GM21528 (cell line): ENCODE measurements around the gene KCNQ1.

Experiments
- ATAC-seq: cut with Tn5 transposase; IDR thresholded peaks from one replicate; pipeline ENCODE4 v1.9.1; 2021; ENCODE audit warnings: mild to moderate bottlenecking, moderate library complexity; ENCODE audit not compliant: unreplicated experiment, low FRiP score

Gene KCNQ1

GRCh38 chr11:2701898-2702434 is 257.2 kb downstream of the KCNQ1 start:
- ATAC-seq = no peak

GRCh38 chr11:2702771-2703362 is 258.1 kb downstream of the KCNQ1 start:
- no peak for ATAC-seq

- ATAC-seq = no peak
These were observed 258.7 kb downstream of the KCNQ1 start for GRCh38 chr11:2703363-2704141.

GRCh38 chr11:2704356-2704755 is 259.5 kb downstream of the KCNQ1 start:
- no peak for ATAC-seq

- no peak for ATAC-seq
These were observed 260.2 kb downstream of the KCNQ1 start for GRCh38 chr11:2704896-2705606.

GRCh38 chr11:2706321-2706720 is 261.5 kb downstream of the KCNQ1 start:
- no peak for ATAC-seq

GRCh38 chr11:2707736-2708135 is 262.9 kb downstream of the KCNQ1 start:
- ATAC-seq = no peak

GRCh38 chr11:2708151-2708581 is 263.4 kb downstream of the KCNQ1 start:
- no peak for ATAC-seq

- no peak for ATAC-seq
These were observed 264.0 kb downstream of the KCNQ1 start for GRCh38 chr11:2708757-2709281.

- no peak for ATAC-seq
These were observed 264.6 kb downstream of the KCNQ1 start for GRCh38 chr11:2709429-2709828.

- no peak for ATAC-seq
These were observed 266.4 kb downstream of the KCNQ1 start for GRCh38 chr11:2711161-2711560.

- ATAC-seq = no peak
These were observed 268.3 kb downstream of the KCNQ1 start for GRCh38 chr11:2713094-2713493.

- ATAC-seq = no peak
These were observed 269.1 kb downstream of the KCNQ1 start for GRCh38 chr11:2713661-2714462.

- no peak for ATAC-seq
These were observed 269.6 kb downstream of the KCNQ1 start for GRCh38 chr11:2714463-2714800.

- ATAC-seq = no peak
These were observed 270.1 kb downstream of the KCNQ1 start for GRCh38 chr11:2714871-2715270.

GRCh38 chr11:2715716-2716350 is 271.0 kb downstream of the KCNQ1 start:
- ATAC-seq = no peak

GRCh38 chr11:2716376-2717095 is 271.7 kb downstream of the KCNQ1 start:
- no peak for ATAC-seq

GRCh38 chr11:2717561-2718325 is 272.9 kb downstream of the KCNQ1 start:
- no peak for ATAC-seq
